GM21737 (cell line): Measurements from ENCODE around the gene CEACAM16.
"Not testable (repeated sequence)": the region's sequence is repeated elsewhere in the genome, so short reads cannot be mapped to it uniquely, and the experiment has no call there.

Experiments
- ATAC-seq: cut with Tn5 transposase; IDR thresholded peaks from one replicate; pipeline ENCODE4 v1.9.1; 2021; ENCODE audit warnings: mild to moderate bottlenecking, moderate library complexity; ENCODE audit not compliant: unreplicated experiment

CEACAM16 gene

GRCh38 chr19:44677019-44677811, 21.7 kb upstream of the CEACAM16 start:
- ATAC-seq, result no peak

- no peak for ATAC-seq
These were observed 18.4 kb upstream of the CEACAM16 start for GRCh38 chr19:44680536-44680935.

GRCh38 chr19:44681992-44682790, 16.8 kb upstream of the CEACAM16 start:
- no peak for ATAC-seq

- no peak for ATAC-seq
These were observed 16.1 kb upstream of the CEACAM16 start for GRCh38 chr19:44682807-44683206.

GRCh38 chr19:44683434-44684210, 15.3 kb upstream of the CEACAM16 start:
- ATAC-seq, result no peak

- ATAC-seq, result not testable (repeated sequence)
These were observed 14.6 kb upstream of the CEACAM16 start for GRCh38 chr19:44684396-44684795.

- ATAC-seq, result no peak
These were observed 13.8 kb upstream of the CEACAM16 start for GRCh38 chr19:44684892-44685863.

GRCh38 chr19:44685877-44686276, 13.1 kb upstream of the CEACAM16 start:
- ATAC-seq, result no peak

GRCh38 chr19:44686896-44687295, 12.1 kb upstream of the CEACAM16 start:
- ATAC-seq, result no peak

- no peak for ATAC-seq
These were observed 11.1 kb upstream of the CEACAM16 start for GRCh38 chr19:44687888-44688287.

- no peak for ATAC-seq
These were observed 9.4 kb upstream of the CEACAM16 start for GRCh38 chr19:44689290-44690130.

- no peak for ATAC-seq
These were observed 8.9 kb upstream of the CEACAM16 start for GRCh38 chr19:44690131-44690440.

- ATAC-seq, result no peak
These were observed 6.6 kb upstream of the CEACAM16 start for GRCh38 chr19:44692379-44692721.

GRCh38 chr19:44694184-44694579, 4.8 kb upstream of the CEACAM16 start:
- ATAC-seq, result no peak

- ATAC-seq, result no peak
These were observed 1.8 kb upstream of the CEACAM16 start for GRCh38 chr19:44696939-44697669.

GRCh38 chr19:44697670-44698034, 1.3 kb upstream of the CEACAM16 start:
- no peak for ATAC-seq

- ATAC-seq, result no peak
These were observed 1.6 kb downstream of the CEACAM16 start for GRCh38 chr19:44700547-44700946.

GRCh38 chr19:44701228-44701627, 2.3 kb downstream of the CEACAM16 start:
- ATAC-seq, result no peak

GRCh38 chr19:44702551-44703176, 3.7 kb downstream of the CEACAM16 start:
- ATAC-seq, result no peak
